Endothelial cell of umbilical vein (primary cell): ENCODE results near the gene GYS1. TPM values are rescaled to one million over a fixed set of nuclear protein-coding genes. Genes with fewer than 3 reads are reported as not detected.
"Not testable (repeated sequence)": the region's sequence is repeated elsewhere in the genome, so short reads cannot be mapped to it uniquely, and the experiment has no call there.

ENCODE experiments used
- BruUV-seq: library from RNA; stranded (reverse); fragments of 400-500 nt; replicated peaks from 2 replicates; lab custom pipeline; 2021; lab: Mats Ljungman, UMichigan
- CTCF ChIA-PET: fragments of 300-600, 350-600 bp; sonication (Branson Sonifier 250); formaldehyde crosslinking; loops from one replicate; lab custom pipeline; 2021; ENCODE audit warnings: antibody characterized with exemption, inconsistent platforms; lab: Charles Lee
- POLR2A ChIA-PET: fragments of 300-600, 350-600 bp; sonication (Branson Sonifier 250); formaldehyde crosslinking; loops from one replicate; lab custom pipeline; 2021; ENCODE audit warnings: antibody characterized with exemption, inconsistent platforms; lab: Charles Lee
- DNase-seq: peaks from one replicate; pipeline ENCODE4 v3.0.0-alpha.2; 2011; ENCODE audit warnings: low read depth, low spot score
- FAIRE-seq: peaks from 2 replicates; lab custom pipeline; 2011; peaks lifted over from hg19 to GRCh38; lab: Jason Lieb, UNC
- H2AFZ ChIP-seq: 2 replicates; pipeline ENCODE4 v1.6.0; 2012; ENCODE audit warnings: low read depth, low read length, control low read depth, inconsistent platforms
- H3K27ac ChIP-seq: 2 replicates; pipeline ENCODE4 v1.5.1; 2011; ENCODE audit warnings: low read depth, mild to moderate bottlenecking, control low read depth, low read length, moderate library complexity; ENCODE audit not compliant: insufficient read depth
- H3K27me3 ChIP-seq, 2 experiments: 2 replicates each; pipeline versions ENCODE4 v1.6.0 to v1.6.1; 2011; ENCODE audit warnings: low read length in 2 of 2, mixed read lengths in 1 of 2; ENCODE audit not compliant: control insufficient read depth in 2 of 2, insufficient read depth in 2 of 2
- H3K36me3 ChIP-seq, 2 experiments: 2 replicates in 1 of 2; 3 replicates in 1 of 2; pipeline ENCODE4 v1.5.1; 2011; ENCODE audit warnings: low read length in 2 of 2, mild to moderate bottlenecking in 1 of 2, moderate library complexity in 1 of 2; ENCODE audit not compliant: control insufficient read depth in 2 of 2, insufficient read depth in 2 of 2; ENCODE audit errors: extremely low read depth in 1 of 2
- H3K4me1 ChIP-seq: 3 replicates; pipeline ENCODE4 v1.5.1; 2011; ENCODE audit warnings: mild to moderate bottlenecking, low read length; ENCODE audit not compliant: control insufficient read depth, insufficient read depth; ENCODE audit errors: extremely low read depth
- H3K4me2 ChIP-seq: 2 replicates; pipeline ENCODE4 v1.6.1; 2011; ENCODE audit warnings: low read length, control low read depth, mixed read lengths; ENCODE audit not compliant: insufficient read depth
- H3K4me3 ChIP-seq, 3 experiments: fragments of 200-600 bp in 1 of 3; sonication (generic), shearing (Covaris generic) in 1 of 3; replicated peaks in 1 of 3; 2 replicates each; pipeline ENCODE4 v1.5.1; 2011 to 2016; ENCODE audit warnings: control low read depth in 3 of 3, low read length in 3 of 3, mild to moderate bottlenecking in 2 of 3, inconsistent platforms in 1 of 3, low read depth in 1 of 3, moderate library complexity in 1 of 3; ENCODE audit not compliant: insufficient read depth in 1 of 3
- H3K79me2 ChIP-seq: 2 replicates; pipeline ENCODE4 v1.6.0; 2012; ENCODE audit warnings: low read length, inconsistent platforms; ENCODE audit not compliant: control insufficient read depth, insufficient read depth
- H3K9ac ChIP-seq: replicated peaks from 2 replicates; pipeline ENCODE3; 2011; ENCODE audit warnings: low read length, control low read depth; ENCODE audit not compliant: insufficient read depth; ENCODE audit errors: extremely low read depth
- H3K9me1 ChIP-seq: replicated peaks from 3 replicates; pipeline ENCODE4 v1.6.0; 2011; ENCODE audit warnings: mild to moderate bottlenecking, low read length; ENCODE audit not compliant: control insufficient read depth, insufficient read depth; ENCODE audit errors: extremely low read depth
- H3K9me3 ChIP-seq: replicated peaks from 2 replicates; pipeline ENCODE4 v1.5.1; 2012; ENCODE audit warnings: low read length, inconsistent platforms; ENCODE audit not compliant: control insufficient read depth, insufficient read depth
- H4K20me1 ChIP-seq: replicated peaks from 2 replicates; pipeline ENCODE3; 2011; ENCODE audit warnings: mild to moderate bottlenecking, low read length; ENCODE audit not compliant: control insufficient read depth, insufficient read depth; ENCODE audit errors: extremely low read depth
- dilution Hi-C: fragments of 300-500 bp; cut with MboI; formaldehyde crosslinking; loops from one replicate; pipeline ENCODE4 v1.15.0; 2019; ENCODE audit warnings: low sequenced_read_pairs; ENCODE audit not compliant: extremely low pct_ligation_motif_present
- intact Hi-C: fragments of 100-400 bp; cut with micrococcal nuclease; formaldehyde crosslinking; loops from one replicate; pipeline ENCODE4 v1.10.0; 2022
- polyA plus RNA-seq, 4 experiments: library from polyadenylated mRNA; depleted of rRNA in 3 of 4; stranded (reverse) in 3 of 4; unstranded in 1 of 4; fragments of >200 nt; gene quantifications; 2 replicates each; pipeline versions ENCODE4 v1.2.1 to v1.2.3, GENCODE V29; 2011 to 2012; ENCODE audit warnings: missing spikeins in 1 of 4
- total RNA-seq: library from RNA; stranded (reverse); gene quantifications from 2 replicates; pipeline ENCODE4 v1.2.3, GENCODE V29; 2021

GYS1 gene
- total and polyA plus RNA-seq, 2 donors (not counting 3 experiments of a cell fraction or from before 2014, with no cell fraction given) = 39.0 to 58.9 TPM

GRCh38 chr19:49038557-49039276, 45.6 kb upstream of the GYS1 start:
- H3K9me3 ChIP-seq, POLR2A ChIA-PET, FAIRE-seq, dilution Hi-C loops, H3K9ac ChIP-seq, H2AFZ ChIP-seq, BruUV-seq, H3K4me1 ChIP-seq, DNase-seq, H3K27ac ChIP-seq, H4K20me1 ChIP-seq, H3K36me3 ChIP-seq, H3K79me2 ChIP-seq, CTCF ChIA-PET, H3K9me1 ChIP-seq, H3K27me3 ChIP-seq, H3K4me3 ChIP-seq, H3K4me2 ChIP-seq, intact Hi-C loops: not testable (repeated sequence)

- H3K36me3 ChIP-seq, BruUV-seq, H3K27me3 ChIP-seq, FAIRE-seq, H3K9me3 ChIP-seq, H3K79me2 ChIP-seq, H3K9me1 ChIP-seq, POLR2A ChIA-PET, H3K4me1 ChIP-seq, dilution Hi-C loops, H3K4me2 ChIP-seq, DNase-seq, H4K20me1 ChIP-seq, H3K4me3 ChIP-seq, H3K27ac ChIP-seq, intact Hi-C loops, CTCF ChIA-PET, H3K9ac ChIP-seq, H2AFZ ChIP-seq: not testable (repeated sequence)
Observed at GRCh38 chr19:49038111-49038510, 45.0 kb upstream of the GYS1 start.
